ENCODE results near the gene GLRX2. TPM values are rescaled to one million over a fixed set of nuclear protein-coding genes. Genes with fewer than 3 reads are reported as not detected.

The GLRX2 gene
- total RNA-seq, 1 experiment from 2014 or later: 18.6 TPM

DNA sequence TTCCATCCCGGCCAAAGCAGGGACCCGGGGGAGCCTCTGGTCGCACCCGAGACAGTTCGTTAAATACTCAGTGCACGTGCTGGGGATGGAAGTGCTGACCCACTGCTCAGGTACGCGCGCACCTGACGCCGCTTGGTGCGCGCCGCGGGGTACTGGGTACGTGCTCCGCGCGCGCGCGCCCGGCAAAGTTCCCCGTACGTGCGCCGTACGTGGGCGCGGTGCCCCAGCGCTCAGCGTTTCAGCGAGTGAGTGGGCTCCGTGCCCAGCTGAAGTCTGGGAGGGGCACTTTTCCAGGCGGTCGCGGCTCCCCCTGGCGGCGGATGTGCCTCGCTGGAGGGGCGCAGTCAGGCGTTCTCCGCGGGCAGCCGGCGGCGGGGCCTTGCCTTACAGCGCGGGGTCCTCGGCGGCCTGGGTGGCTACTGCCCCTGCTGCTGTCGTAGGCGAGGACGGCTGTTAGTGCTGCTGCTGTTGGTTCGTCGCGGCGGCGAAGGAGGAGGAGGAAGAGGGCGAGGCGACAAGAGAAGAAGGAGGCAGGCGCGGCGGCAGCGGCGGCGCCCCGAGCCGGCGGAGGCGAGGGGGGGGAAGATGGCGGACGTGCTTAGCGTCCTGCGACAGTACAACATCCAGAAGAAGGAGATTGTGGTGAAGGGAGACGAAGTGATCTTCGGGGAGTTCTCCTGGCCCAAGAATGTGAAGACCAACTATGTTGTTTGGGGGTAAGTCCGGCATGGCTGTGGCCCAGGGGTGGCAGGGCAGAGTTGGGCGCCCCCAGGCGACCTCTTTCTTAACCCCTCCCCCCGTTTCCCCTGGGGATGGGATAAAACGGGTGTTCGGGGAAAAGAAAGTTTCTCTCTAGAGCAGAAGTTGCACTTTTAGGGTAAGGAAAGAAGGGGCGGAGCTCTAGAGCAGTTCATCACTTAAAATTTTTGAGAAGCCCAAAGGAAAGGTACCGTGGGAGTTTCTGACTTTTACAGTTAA, 16.7 kb upstream of the GLRX2 start, which contains the start of gene CDC73:
TSS of gene CDC73 (plus strand) at position 416 of the 978 bp plus-strand sequence. CDS start at position 586, 170 bp downstream.
- H3K27ac ChIP-seq (ENCODE audit: low read length): peak within 1 kb of the TSS; percentile 81
- H3F3A ChIP-seq (ENCODE audit: low read length, unreplicated experiment): no peaks in the 10 kb centered on the region
- no peaks in the 10 kb centered on the region for H3K27me3 ChIP-seq (ENCODE audit: low read length)
- peak within 1 kb of the TSS; percentile 88 for H2AFZ ChIP-seq (ENCODE audit: low read length)
- peak within 1 kb of the TSS; percentile 81 for H3K4me3 ChIP-seq (ENCODE audit: low read length)
- peak within 1 kb of the TSS; percentile 88 for H3K9ac ChIP-seq (ENCODE audit: low read length)
- ChIA-PET CTCF (interaction anchor here (0.6 to 1.0 kb wide), 3 partner anchors 17 to 63 kb away, joined by 3 to 7 read pairs (median 5); partner anchors contain the start of genes RO60 and UCHL5), POLR2A (ENCODE audit: unreplicated experiment) (interaction anchor here (0.6 kb wide), 1 partner anchor 1400 kb away, joined by 3 read pairs; no protein-coding TSS in a partner anchor)
- peaks cover 46% of the 10 kb centered on the region for H3K79me2 ChIP-seq (ENCODE audit: low read length)
- no peaks in the 10 kb centered on the region for H3K9me2 ChIP-seq (replicated peaks; ENCODE audit: low read length)
- no peaks in the 10 kb centered on the region for H3K9me3 ChIP-seq (ENCODE audit: low read length)
- TSS peak; percentile 62 for BruUV-seq (replicated peaks)
- peaks cover 19% of the 10 kb centered on the region for H3K4me1 ChIP-seq (ENCODE audit: insufficient read depth, low read length)
- DNase-seq (peak; percentile 94), ATAC-seq (peak; percentile 94)
- no peak for TF ChIP-seq EZH2phosphoT487 (IDR thresholded peaks at IDR 0.05; ENCODE audit: borderline replicate concordance, low read length)
- TF ChIP-seq, protein P1, sequence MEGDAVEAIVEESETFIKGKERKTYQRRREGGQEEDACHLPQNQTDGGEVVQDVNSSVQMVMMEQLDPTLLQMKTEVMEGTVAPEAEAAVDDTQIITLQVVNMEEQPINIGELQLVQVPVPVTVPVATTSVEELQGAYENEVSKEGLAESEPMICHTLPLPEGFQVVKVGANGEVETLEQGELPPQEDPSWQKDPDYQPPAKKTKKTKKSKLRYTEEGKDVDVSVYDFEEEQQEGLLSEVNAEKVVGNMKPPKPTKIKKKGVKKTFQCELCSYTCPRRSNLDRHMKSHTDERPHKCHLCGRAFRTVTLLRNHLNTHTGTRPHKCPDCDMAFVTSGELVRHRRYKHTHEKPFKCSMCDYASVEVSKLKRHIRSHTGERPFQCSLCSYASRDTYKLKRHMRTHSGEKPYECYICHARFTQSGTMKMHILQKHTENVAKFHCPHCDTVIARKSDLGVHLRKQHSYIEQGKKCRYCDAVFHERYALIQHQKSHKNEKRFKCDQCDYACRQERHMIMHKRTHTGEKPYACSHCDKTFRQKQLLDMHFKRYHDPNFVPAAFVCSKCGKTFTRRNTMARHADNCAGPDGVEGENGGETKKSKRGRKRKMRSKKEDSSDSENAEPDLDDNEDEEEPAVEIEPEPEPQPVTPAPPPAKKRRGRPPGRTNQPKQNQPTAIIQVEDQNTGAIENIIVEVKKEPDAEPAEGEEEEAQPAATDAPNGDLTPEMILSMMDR (conservative IDR thresholded peaks at IDR 0.05; ENCODE audit: low read depth, low read length): peak; percentile 66
- intact Hi-C loops (cut with micrococcal nuclease): loop anchor here (1.0 to 5.0 kb wide), 3 partner anchors 17 to 313 kb away; partner anchors contain the start of genes GLRX2, RGS2, RO60 and UCHL5
- peaks cover 15% of the 10 kb centered on the region for H4K20me1 ChIP-seq (ENCODE audit: low read length)
- peak within 1 kb of the TSS; percentile 87 for H3K4me2 ChIP-seq (ENCODE audit: low read length)
- peaks cover 8% of the 10 kb centered on the region; the same call in 1 of the 2 replicates for H3K36me3 ChIP-seq (ENCODE audit: low read depth, low read length)

DNA sequence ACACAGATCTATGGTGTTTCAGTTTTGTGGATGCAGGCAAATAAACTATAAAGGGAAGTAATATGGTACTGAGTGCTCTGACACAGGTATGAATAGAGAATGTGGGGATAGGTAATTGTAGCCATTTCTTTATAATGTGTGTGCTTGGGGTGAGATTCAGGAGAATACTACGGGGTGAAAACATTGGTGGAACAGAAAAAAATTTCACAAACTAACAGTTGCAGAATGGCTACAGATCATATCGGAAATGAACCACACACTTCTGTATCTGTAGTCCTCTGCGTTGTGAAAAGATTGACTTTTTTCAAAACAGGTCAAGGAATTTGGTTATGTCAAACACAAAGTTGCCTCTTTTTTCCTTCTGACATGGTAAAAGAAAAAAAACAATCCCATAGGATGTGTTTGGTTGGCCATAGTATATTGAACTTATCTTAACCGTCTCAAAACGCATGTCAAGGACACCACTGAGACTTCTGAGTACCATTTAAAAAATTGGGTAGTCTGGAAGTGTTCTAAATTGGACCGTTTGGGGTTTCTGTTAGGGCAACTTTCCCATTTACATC, 15.5 kb upstream of the GLRX2 start:
- CTCF ChIA-PET: no interaction called here
- H3K79me2 ChIP-seq (ENCODE audit: low read length): peaks cover 35% of the 10 kb centered on the region
- H3K9me3 ChIP-seq (ENCODE audit: low read length): no peaks in the 10 kb centered on the region
- POLR2A ChIA-PET (ENCODE audit: unreplicated experiment): no interaction called here
- DNase-seq (no peak), ATAC-seq (no peak)
- H3K4me2 ChIP-seq (ENCODE audit: low read length): 0 out of 2 replicates have a peak overlapping the region, but pooled peaks have one; percentile 87
- peak overlapping the region; percentile 81; the same call in 1 of the 2 replicates for H3K4me3 ChIP-seq (ENCODE audit: low read length)
- H3K9ac ChIP-seq (ENCODE audit: low read length): no peak overlapping the region
- peaks cover 3% of the 10 kb centered on the region for H3F3A ChIP-seq (ENCODE audit: low read length, unreplicated experiment)
- no peak for TF ChIP-seq EZH2 (IDR thresholded peaks at IDR 0.05; ENCODE audit: low read length, unreplicated experiment)
- TF ChIP-seq, protein P1 (conservative IDR thresholded peaks at IDR 0.05; ENCODE audit: low read depth, low read length): no peak
- TF ChIP-seq EZH2phosphoT487 (IDR thresholded peaks at IDR 0.05; ENCODE audit: borderline replicate concordance, low read length): no peak
- no TSS peak for BruUV-seq (replicated peaks)
- H3K27ac ChIP-seq (ENCODE audit: low read length): no peak overlapping the region
- peaks cover 15% of the 10 kb centered on the region for H4K20me1 ChIP-seq (ENCODE audit: low read length)
- intact Hi-C loops (cut with micrococcal nuclease): loop anchor here (5.0 kb wide), 1 partner anchor 63 kb away; the partner anchor contains the start of genes RO60 and UCHL5
- no peak overlapping the region for H2AFZ ChIP-seq (ENCODE audit: low read length)
- H3K4me1 ChIP-seq (ENCODE audit: insufficient read depth, low read length): peaks cover 26% of the 10 kb centered on the region
- H3K9me2 ChIP-seq (replicated peaks; ENCODE audit: low read length): no peaks in the 10 kb centered on the region
- H3K36me3 ChIP-seq (ENCODE audit: low read depth, low read length): peaks cover 2% of the 10 kb centered on the region; the same call in 1 of the 2 replicates
- no peaks in the 10 kb centered on the region for H3K27me3 ChIP-seq (ENCODE audit: low read length)

Data from PC-3 (cell line).